RWPE2 (cell line): Measurements from ENCODE around the gene LIX1L.
"Not testable (repeated sequence)": the region's sequence is repeated elsewhere in the genome, so short reads cannot be mapped to it uniquely, and the experiment has no call there.

Source experiments
- ATAC-seq: fragments of 200-7000 bp; cut with Tn5 transposase; 3 replicates; pipeline ENCODE4 v1.9.1; 2021; ENCODE audit warnings: low read depth
- DNase-seq: peaks from one replicate; pipeline ENCODE4 v3.0.0-alpha.2; 2020; ENCODE audit warnings: low spot score
- H3K27ac ChIP-seq: fragments of 450-650 bp; 2 replicates; pipeline ENCODE4 v1.5.1; 2017; ENCODE audit warnings: mild to moderate bottlenecking; ENCODE audit not compliant: poor library complexity, severe bottlenecking
- H3K27me3 ChIP-seq: fragments of 250-450 bp; sonication (Bioruptor Pico); 2 replicates; pipeline ENCODE4 v1.5.1; 2021; ENCODE audit warnings: mild to moderate bottlenecking, moderate library complexity; ENCODE audit not compliant: insufficient read depth, poor library complexity, severe bottlenecking
- H3K36me3 ChIP-seq: fragments of 250-450 bp; sonication (Bioruptor Pico); 2 replicates; pipeline ENCODE4 v1.5.1; 2020; ENCODE audit warnings: low read depth, mild to moderate bottlenecking, moderate library complexity
- H3K4me1 ChIP-seq: fragments of 250-450 bp; sonication (Bioruptor Pico); 2 replicates; pipeline ENCODE4 v1.5.1; 2021; ENCODE audit warnings: mild to moderate bottlenecking, moderate library complexity; ENCODE audit not compliant: insufficient read depth, poor library complexity, severe bottlenecking
- H3K4me3 ChIP-seq: fragments of 250-450 bp; sonication (Bioruptor Pico); 2 replicates; pipeline ENCODE4 v1.5.1; 2021; ENCODE audit warnings: mild to moderate bottlenecking, moderate library complexity; ENCODE audit not compliant: severe bottlenecking
- H3K9me3 ChIP-seq: fragments of 250-450 bp; sonication (Bioruptor Pico); 2 replicates; pipeline ENCODE4 v1.5.1; 2021; ENCODE audit warnings: mild to moderate bottlenecking, moderate library complexity; ENCODE audit not compliant: severe bottlenecking
- TF ChIP-seq, protein P1 (sequence below): fragments of 450-650 bp; IDR thresholded peaks from one replicate; pipeline ENCODE4 v1.5.1; 2017; ENCODE audit warnings: mild to moderate bottlenecking, moderate library complexity; ENCODE audit not compliant: poor library complexity, severe bottlenecking

LIX1L gene

GRCh38 chr1:145922266-145922665 is 35.6 kb downstream of the LIX1L start:
- ATAC-seq (no peak), DNase-seq (no peak)
- H3K27me3 ChIP-seq = no peaks in the 10 kb centered on the region
- H3K4me1 ChIP-seq = peaks cover 6% of the 10 kb centered on the region
- H3K36me3 ChIP-seq = peaks cover 30% of the 10 kb centered on the region
- TF ChIP-seq, protein P1, sequence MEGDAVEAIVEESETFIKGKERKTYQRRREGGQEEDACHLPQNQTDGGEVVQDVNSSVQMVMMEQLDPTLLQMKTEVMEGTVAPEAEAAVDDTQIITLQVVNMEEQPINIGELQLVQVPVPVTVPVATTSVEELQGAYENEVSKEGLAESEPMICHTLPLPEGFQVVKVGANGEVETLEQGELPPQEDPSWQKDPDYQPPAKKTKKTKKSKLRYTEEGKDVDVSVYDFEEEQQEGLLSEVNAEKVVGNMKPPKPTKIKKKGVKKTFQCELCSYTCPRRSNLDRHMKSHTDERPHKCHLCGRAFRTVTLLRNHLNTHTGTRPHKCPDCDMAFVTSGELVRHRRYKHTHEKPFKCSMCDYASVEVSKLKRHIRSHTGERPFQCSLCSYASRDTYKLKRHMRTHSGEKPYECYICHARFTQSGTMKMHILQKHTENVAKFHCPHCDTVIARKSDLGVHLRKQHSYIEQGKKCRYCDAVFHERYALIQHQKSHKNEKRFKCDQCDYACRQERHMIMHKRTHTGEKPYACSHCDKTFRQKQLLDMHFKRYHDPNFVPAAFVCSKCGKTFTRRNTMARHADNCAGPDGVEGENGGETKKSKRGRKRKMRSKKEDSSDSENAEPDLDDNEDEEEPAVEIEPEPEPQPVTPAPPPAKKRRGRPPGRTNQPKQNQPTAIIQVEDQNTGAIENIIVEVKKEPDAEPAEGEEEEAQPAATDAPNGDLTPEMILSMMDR = no peak
- H3K9me3 ChIP-seq = no peaks in the 10 kb centered on the region
- H3K4me3 ChIP-seq = no peak overlapping the region
- H3K27ac ChIP-seq = no peak overlapping the region

DNA sequence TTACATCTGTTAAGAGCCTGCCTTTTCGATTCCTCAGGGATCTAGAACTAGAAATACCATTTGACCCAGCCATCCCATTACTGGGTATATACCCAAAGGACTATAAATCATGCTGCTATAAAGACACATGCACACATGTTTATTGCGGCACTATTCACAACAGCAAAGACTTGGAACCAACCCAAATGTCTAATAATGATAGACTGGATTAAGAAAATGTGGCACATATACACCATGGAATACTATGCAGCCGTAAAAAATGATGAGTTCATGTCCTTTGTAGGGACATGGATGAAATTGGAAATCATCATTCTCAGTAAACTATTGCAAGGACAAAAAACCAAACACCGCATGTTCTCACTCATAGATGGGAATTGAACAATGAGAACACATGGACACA is 37.5 kb downstream of the LIX1L start:
- H3K27me3 ChIP-seq, H3K9me3 ChIP-seq, DNase-seq, H3K4me1 ChIP-seq, ATAC-seq, H3K27ac ChIP-seq: not testable (repeated sequence)
- peak overlapping the region; percentile 68 for H3K4me3 ChIP-seq
- peaks cover 30% of the 10 kb centered on the region for H3K36me3 ChIP-seq

DNA sequence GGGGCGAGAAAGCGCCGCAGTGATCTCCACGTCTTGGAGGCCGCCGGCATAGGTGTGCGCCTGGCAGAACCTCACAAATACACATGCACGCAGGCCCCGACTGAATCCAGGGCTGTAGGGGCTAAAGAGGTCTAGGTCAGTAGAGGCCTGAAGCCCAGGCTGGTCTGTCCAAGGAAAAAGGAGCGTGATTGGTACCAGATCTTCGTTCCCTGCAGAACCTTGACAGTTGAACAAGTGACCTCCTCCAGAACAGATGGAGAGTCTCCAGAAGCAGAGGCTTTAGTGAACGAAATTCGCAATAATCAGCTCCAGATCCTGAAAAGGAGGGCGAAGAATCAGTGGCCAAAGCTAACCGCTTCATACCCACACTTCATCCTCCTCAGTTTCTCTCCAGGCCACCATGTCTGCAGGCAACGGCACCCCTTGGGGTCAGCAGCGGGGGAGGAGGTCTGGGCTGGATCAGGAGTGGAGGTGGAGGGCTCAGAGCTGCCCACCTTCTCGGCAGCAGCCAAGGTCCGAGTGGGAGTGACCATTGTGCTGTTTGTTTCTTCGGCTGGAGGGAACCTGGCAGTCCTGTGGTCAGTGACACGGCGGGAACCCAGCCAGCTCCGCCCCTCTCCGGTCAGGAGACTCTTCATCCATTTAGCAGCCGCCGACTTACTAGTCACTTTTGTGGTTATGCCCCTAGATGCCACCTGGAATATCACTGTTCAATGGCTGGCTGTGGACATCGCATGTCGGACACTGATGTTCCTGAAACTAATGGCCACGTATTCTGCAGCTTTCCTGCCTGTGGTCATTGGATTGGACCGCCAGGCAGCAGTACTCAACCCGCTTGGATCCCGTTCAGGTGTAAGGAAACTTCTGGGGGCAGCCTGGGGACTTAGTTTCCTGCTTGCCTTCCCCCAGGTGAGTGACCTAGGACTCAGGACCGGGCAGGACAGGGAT is 38.6 kb downstream of the LIX1L start:
- H3K4me1 ChIP-seq = no peaks in the 10 kb centered on the region
- ATAC-seq (peak; percentile 88), DNase-seq (no peak)
- TF ChIP-seq, protein P1 = no peak
- peak overlapping the region; percentile 63 for H3K27ac ChIP-seq
- no peaks in the 10 kb centered on the region for H3K9me3 ChIP-seq
- no peaks in the 10 kb centered on the region for H3K27me3 ChIP-seq
- H3K4me3 ChIP-seq = peak overlapping the region; percentile 68
- H3K36me3 ChIP-seq = peaks cover 33% of the 10 kb centered on the region

DNA sequence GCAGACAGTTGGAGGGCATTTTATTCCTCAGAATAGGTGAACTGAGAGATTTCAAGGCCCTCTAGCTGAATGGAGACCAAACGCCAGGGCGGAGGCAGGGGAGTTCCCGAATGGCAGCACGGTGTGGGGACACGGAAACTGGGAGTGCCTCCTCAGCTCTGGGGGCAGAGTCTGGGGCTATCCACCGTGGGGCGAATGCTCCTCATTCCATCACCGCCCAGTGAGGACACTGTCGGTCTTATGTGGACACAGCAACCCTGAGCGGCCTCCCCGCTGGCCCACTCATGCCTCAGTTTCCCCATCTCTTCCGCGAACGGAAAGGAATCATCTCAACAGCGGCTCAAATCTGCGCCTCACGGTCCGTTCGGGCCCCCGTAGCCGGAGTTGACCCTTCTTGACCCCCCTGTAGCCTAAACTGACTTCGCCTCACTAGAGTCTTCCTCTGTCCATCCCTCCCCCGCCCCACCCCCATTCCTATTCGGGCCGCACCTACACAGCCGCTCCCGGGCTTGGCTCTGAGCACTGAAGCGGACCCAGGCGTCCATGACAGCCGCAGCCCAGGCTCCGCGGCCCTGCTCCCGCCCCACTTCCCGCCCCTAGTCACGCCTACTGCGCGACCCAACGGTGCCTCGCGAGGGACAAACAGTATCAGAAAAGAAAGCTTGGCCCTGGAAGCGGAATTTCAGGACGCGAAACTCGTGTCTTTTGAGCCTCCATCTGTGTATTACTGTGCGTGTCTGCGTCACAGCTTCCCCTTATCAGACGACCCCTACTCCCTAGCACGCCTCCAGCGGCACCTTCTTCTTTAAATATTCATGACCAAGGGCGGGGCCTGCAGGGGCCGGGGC is 39.4 kb downstream of the LIX1L start, which contains the start of gene PEX11B:
TSS of gene PEX11B (minus strand) at position 574 of the 848 bp plus-strand sequence. CDS start at position 545, 29 bp downstream.
- Histone ChIP-seq H3K4me1 (no peaks in the 10 kb centered on the region), H3K36me3 (peaks cover 37% of the 10 kb centered on the region), H3K9me3 (no peaks in the 10 kb centered on the region), H3K27ac (peak within 1 kb of the TSS; percentile 63), H3K27me3 (no peaks in the 10 kb centered on the region), H3K4me3 (peak within 1 kb of the TSS; percentile 68)
- DNase-seq (peak; percentile 78), ATAC-seq (peak; percentile 86)
- TF ChIP-seq, protein P1 = no peak

- Histone ChIP-seq H3K27ac (peak overlapping the region; percentile 63), H3K4me1 (no peaks in the 10 kb centered on the region), H3K27me3 (no peaks in the 10 kb centered on the region), H3K4me3 (peak overlapping the region; percentile 68), H3K9me3 (no peaks in the 10 kb centered on the region), H3K36me3 (peaks cover 36% of the 10 kb centered on the region)
- ATAC-seq (no peak), DNase-seq (no peak)
- TF ChIP-seq, protein P1 = no peak
Observed at GRCh38 chr1:145917595-145917994, 40.2 kb downstream of the LIX1L start.
